NOMO-1 treated with DMSO at 0.1 percent for 48 hours (cell line): ENCODE results near the gene FBP2.
"Not testable (repeated sequence)": the region's sequence is repeated elsewhere in the genome, so short reads cannot be mapped to it uniquely, and the experiment has no call there.

Source experiments
- DNase-seq: peaks from one replicate; lab custom pipeline; 2025; ENCODE audit not compliant: unreplicated experiment; lab: John Stamatoyannopoulos, UW

The FBP2 gene

GRCh38 chr9:94564279-94564678 is 29.3 kb downstream of the FBP2 start:
- DNase-seq = not testable (repeated sequence)

GRCh38 chr9:94563548-94563947 is 30.1 kb downstream of the FBP2 start:
- DNase-seq = peak; percentile 43

GRCh38 chr9:94560237-94560636 is 33.4 kb downstream of the FBP2 start:
- DNase-seq = no peak

- no peak for DNase-seq
These were observed 36.2 kb downstream of the FBP2 start for GRCh38 chr9:94557376-94557775.

GRCh38 chr9:94554439-94555331 is 38.9 kb downstream of the FBP2 start, which contains the start of gene PCAT7:
Gene PCAT7 (plus strand): TSS chr9:94555083.
- DNase-seq = peak; percentile 83

- no peak for DNase-seq
These were observed 39.6 kb downstream of the FBP2 start for GRCh38 chr9:94554078-94554438.

- no peak for DNase-seq
These were observed 40.3 kb downstream of the FBP2 start for GRCh38 chr9:94553029-94553938.

GRCh38 chr9:94545940-94546339 is 47.7 kb downstream of the FBP2 start:
- DNase-seq = no peak

- DNase-seq = not testable (repeated sequence)
These were observed 49.3 kb downstream of the FBP2 start for GRCh38 chr9:94544335-94544734.

GRCh38 chr9:94538908-94539307 is 54.7 kb downstream of the FBP2 start:
- no peak for DNase-seq

GRCh38 chr9:94534901-94535300 is 58.7 kb downstream of the FBP2 start:
- DNase-seq = no peak

- no peak for DNase-seq
These were observed 60.0 kb downstream of the FBP2 start for GRCh38 chr9:94533601-94534000.

- no peak for DNase-seq
These were observed 60.5 kb downstream of the FBP2 start for GRCh38 chr9:94533155-94533554.

GRCh38 chr9:94528886-94529285 is 64.7 kb downstream of the FBP2 start:
- peak; percentile 13 for DNase-seq

GRCh38 chr9:94526951-94527350 is 66.7 kb downstream of the FBP2 start:
- no peak for DNase-seq

- no peak for DNase-seq
These were observed 67.4 kb downstream of the FBP2 start for GRCh38 chr9:94526271-94526670.

- DNase-seq = no peak
These were observed 68.1 kb downstream of the FBP2 start for GRCh38 chr9:94525396-94526035.

GRCh38 chr9:94517254-94517653 is 76.4 kb downstream of the FBP2 start:
- DNase-seq = no peak

GRCh38 chr9:94514722-94515121 is 78.9 kb downstream of the FBP2 start:
- DNase-seq = no peak

- no peak for DNase-seq
These were observed 81.7 kb downstream of the FBP2 start for GRCh38 chr9:94511955-94512265.

- DNase-seq = no peak
These were observed 82.3 kb downstream of the FBP2 start for GRCh38 chr9:94511134-94511954.
